Activated T-helper 2 cell treated with anti-CD3 and anti-CD28 coated beads, Interferon-gamma antibody, Interleukin-2, Interleukin-4, amounts not matched to agents 10 μg/mL and 5 μg/mL and 100 μg/mL, durations not matched to agents 14 hours and 24 hours and 36 hours (primary cell): ENCODE results near the gene RNMT. TPM values are rescaled to one million over a fixed set of nuclear protein-coding genes. Genes with fewer than 3 reads are reported as not detected.
"Not testable (repeated sequence)": the region's sequence is repeated elsewhere in the genome, so short reads cannot be mapped to it uniquely, and the experiment has no call there.

Source experiments
- DNase-seq: peaks from one replicate; pipeline ENCODE4 v3.0.0; 2021; ENCODE audit warnings: low spot score
- H3K27ac Mint-ChIP-seq: one replicate; pipeline ENCODE4 v1.8.0; 2021; ENCODE audit warnings: mixed read lengths
- H3K27me3 Mint-ChIP-seq: one replicate; pipeline ENCODE4 v1.8.0; 2021; ENCODE audit warnings: low read depth, mixed read lengths
- H3K36me3 Mint-ChIP-seq: one replicate; pipeline ENCODE4 v1.8.0; 2021; ENCODE audit warnings: low read depth, mixed read lengths
- H3K4me1 Mint-ChIP-seq: one replicate; pipeline ENCODE4 v1.8.0; 2021; ENCODE audit warnings: low read depth, mixed read lengths
- H3K4me3 Mint-ChIP-seq: one replicate; pipeline ENCODE4 v1.8.0; 2021; ENCODE audit warnings: low read depth, mild to moderate bottlenecking, moderate library complexity, mixed read lengths
- H3K9me3 Mint-ChIP-seq: one replicate; pipeline ENCODE4 v1.8.0; 2021; ENCODE audit warnings: mixed read lengths
- intact Hi-C: fragments of 100-400 bp; cut with micrococcal nuclease; formaldehyde crosslinking; loops from one replicate; pipeline ENCODE4 v1.15.1; 2023
- total RNA-seq: library from RNA; stranded (reverse); gene quantifications from 2 replicates; pipeline ENCODE4 v1.2.3, GENCODE V29; 2022

The RNMT gene
- total RNA-seq, 1 donor from 2014 or later = 54.3 TPM

DNA sequence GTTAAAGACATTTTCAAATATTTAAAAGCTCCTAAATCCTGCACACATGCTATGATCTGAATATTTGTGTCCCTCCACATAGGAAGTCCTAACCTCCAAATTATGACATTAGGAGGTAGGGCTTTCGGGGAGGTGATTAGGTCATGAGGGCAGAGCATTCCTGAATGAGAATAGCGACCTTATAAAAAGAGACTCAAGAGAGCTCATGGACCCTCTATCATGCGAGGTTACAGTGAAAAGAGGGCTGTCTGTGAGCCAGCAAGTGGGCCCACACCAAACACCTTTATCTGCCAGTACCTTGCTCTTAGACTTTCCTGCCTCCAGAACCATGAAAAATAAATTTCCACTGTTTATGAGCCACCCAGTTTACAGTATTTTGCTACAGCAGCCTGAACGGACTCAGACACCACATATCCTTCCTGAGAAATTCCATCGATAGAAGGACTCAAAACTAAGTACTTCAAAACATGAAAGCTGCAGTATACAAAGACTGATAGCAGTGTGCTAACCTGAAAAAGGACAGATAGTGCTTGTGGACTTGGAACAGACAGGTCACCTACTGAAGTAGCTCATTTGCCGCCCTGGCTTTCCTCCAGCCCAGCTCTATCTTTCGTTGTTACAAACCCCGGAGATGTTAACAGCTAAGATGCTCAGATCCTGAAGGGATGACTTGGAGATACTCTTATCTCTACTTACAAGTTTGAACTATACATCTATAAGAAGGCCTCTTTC lies 13.9 kb upstream of the RNMT start:
- intact Hi-C loops = no loop called here
- Mint-ChIP-seq H3K27ac (no peak overlapping the region), H3K9me3 (peaks cover 29% of the 10 kb centered on the region), H3K4me1 (peaks cover 2% of the 10 kb centered on the region), H3K36me3 (peaks cover 47% of the 10 kb centered on the region), H3K4me3 (no peak overlapping the region), H3K27me3 (no peaks in the 10 kb centered on the region)
- DNase-seq = no peak

DNA sequence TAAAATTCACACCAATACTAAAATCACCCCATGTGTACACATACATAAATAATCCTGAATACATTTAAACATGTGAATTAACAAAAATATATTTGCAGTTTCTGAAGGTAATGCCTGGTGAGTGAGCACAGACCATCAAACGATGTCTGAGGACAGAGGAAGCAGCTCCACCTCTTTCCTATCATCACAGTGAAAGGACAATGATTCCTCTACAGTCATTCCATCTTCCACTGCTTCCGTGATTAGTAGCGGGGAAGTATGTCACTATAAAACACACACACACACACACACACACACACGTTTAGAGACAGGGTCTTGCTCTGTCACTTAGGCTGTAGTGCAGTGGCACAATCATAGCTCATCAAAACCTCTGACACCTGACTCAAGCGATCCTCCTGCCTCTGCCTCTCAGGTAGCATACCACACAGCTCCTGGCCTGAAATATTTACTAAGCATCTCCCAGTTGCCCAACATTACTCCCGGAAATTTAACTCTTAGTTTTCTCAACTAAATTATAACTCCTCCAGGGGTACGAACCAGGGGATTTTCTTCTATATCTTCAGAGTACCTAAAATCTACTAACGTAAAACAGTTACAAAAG lies 12.9 kb upstream of the RNMT start:
- peaks cover 31% of the 10 kb centered on the region for H3K9me3 Mint-ChIP-seq
- H3K4me3 Mint-ChIP-seq = no peak overlapping the region
- peaks cover 50% of the 10 kb centered on the region for H3K36me3 Mint-ChIP-seq
- peaks cover 4% of the 10 kb centered on the region for H3K4me1 Mint-ChIP-seq
- intact Hi-C loops = no loop called here
- no peak for DNase-seq
- H3K27me3 Mint-ChIP-seq = no peaks in the 10 kb centered on the region
- no peak overlapping the region for H3K27ac Mint-ChIP-seq

DNA sequence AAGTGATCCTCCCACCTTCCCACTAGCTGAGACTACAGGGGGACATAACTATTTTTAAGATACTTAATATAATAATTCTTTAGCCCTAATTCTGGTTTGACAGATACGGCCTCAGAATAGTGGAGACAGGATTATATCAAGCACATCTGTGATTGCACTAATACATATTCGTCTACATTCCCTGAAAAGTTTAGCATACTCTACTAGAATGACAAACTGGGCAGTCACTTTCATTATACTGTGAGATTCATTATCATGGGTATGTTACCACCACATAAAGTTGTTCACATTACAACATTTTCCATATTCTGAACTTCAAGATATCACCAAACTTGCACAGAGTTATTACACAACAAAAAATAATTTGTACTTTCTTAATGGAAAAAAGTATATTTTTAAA lies 11.1 kb upstream of the RNMT start:
- Mint-ChIP-seq H3K27me3 (no peaks in the 10 kb centered on the region), H3K9me3 (peaks cover 29% of the 10 kb centered on the region), H3K27ac (no peak overlapping the region), H3K4me3 (no peak overlapping the region), H3K36me3 (peaks cover 48% of the 10 kb centered on the region), H3K4me1 (peaks cover 4% of the 10 kb centered on the region)
- intact Hi-C loops = no loop called here
- DNase-seq = no peak

DNA sequence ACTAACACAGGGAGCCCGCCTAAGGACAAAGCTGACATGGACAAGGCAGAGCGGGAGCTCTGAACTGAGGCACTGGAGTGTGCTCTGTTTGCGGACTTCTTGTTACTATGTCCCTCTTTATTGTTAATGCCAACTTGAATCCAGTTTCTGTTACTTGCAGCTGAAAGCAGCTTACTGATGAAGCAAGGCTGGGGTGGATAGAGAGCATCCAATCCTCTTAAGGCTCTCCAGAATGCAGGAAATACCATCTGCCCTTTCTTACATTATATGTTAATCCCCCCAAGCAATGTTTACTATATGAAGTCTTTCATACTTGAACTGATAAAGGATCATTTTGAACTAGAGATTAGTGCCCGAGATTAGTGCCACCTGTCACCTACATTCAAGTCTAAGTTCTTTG lies 9.6 kb upstream of the RNMT start:
- Mint-ChIP-seq H3K36me3 (peaks cover 47% of the 10 kb centered on the region), H3K27me3 (no peaks in the 10 kb centered on the region), H3K27ac (no peak overlapping the region), H3K9me3 (peaks cover 21% of the 10 kb centered on the region), H3K4me1 (peaks cover 1% of the 10 kb centered on the region), H3K4me3 (no peak overlapping the region)
- DNase-seq = no peak
- intact Hi-C loops = no loop called here

DNA sequence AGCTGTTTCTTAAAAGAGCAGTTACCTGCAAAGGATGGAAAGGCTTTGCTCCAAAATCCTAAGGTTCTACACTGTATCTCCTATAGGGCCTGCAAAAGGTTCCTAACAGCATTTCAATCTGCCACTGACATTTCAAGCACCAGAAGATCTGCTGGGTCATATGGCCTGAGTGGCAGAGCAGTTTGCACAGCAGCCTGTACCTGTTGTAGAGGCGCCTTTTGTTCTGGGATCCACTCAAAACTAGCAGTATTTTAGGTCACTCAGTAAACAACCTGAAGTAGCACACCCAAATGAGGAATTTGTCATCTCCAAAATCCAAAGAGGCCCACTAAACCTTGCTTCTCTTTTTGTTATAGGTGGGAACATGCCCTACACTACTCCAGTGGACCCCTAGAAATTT lies 6.3 kb upstream of the RNMT start:
- H3K36me3 Mint-ChIP-seq = peaks cover 57% of the 10 kb centered on the region
- peaks cover 17% of the 10 kb centered on the region for H3K4me1 Mint-ChIP-seq
- no peaks in the 10 kb centered on the region for H3K27me3 Mint-ChIP-seq
- no peak for DNase-seq
- intact Hi-C loops = loop anchor here (10.0 kb wide), 1 partner anchor 505 kb away; the partner anchor contains the start of gene LDLRAD4
- H3K4me3 Mint-ChIP-seq = no peak overlapping the region
- H3K9me3 Mint-ChIP-seq = peaks cover 21% of the 10 kb centered on the region
- no peak overlapping the region for H3K27ac Mint-ChIP-seq

DNA sequence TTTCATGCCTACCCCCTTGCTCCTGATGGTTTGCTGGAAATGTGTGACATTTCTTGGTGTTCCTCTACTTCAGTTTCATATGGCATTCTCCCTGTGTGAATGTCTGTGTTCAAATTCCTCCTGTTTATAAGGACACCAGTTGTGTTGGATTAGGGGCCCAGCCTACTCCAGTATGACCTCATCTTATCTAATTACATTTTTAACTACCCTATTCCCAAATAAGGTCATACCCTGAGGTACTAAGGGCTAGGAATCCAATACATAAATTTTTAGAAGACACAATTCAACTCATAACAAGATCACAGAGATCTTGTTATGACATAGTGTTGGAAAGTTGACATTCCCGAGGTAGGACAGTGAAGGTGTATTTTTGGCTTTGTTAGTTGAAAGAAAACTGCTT lies 5.6 kb upstream of the RNMT start:
- intact Hi-C loops = loop anchor here (10.0 kb wide), 1 partner anchor 506 kb away; the partner anchor contains the start of gene LDLRAD4
- Mint-ChIP-seq H3K4me1 (peaks cover 23% of the 10 kb centered on the region), H3K4me3 (no peak overlapping the region), H3K9me3 (peaks cover 21% of the 10 kb centered on the region), H3K36me3 (peaks cover 62% of the 10 kb centered on the region), H3K27me3 (no peaks in the 10 kb centered on the region), H3K27ac (no peak overlapping the region)
- no peak for DNase-seq

DNA sequence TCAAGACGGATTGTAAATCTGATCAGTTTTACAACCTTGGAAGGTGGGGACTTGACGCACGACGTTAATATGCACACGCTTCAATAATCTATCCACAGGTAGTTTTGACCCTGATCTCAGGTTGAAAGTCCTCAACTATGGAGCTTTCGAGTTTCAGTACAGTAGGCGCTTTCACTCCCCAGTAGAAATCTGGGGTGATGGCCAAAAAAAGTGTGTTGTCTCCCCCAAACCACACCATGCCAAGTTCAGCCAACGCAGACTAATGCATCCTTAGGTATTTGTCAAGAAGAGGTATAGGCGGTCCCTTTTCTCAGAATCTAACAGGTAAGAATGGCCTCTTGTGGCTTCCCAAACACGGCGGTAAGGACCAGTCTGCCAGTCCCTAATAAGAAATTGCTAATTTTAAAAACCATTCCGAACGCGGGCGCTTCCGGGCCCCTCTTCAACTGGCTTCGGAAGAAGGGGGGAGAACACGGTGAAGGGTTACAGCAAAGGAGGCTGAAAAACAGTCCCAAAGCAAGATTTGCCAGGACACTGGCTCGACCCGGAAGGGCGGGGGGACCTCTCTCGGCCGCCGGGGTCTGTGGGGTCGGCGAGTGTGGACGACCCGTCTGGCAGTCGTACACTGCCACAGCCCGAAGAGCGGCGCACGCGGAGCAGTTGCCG lies 774 bp upstream of the RNMT start:
- peaks cover 47% of the 10 kb centered on the region for H3K4me1 Mint-ChIP-seq
- peaks cover 5% of the 10 kb centered on the region for H3K9me3 Mint-ChIP-seq
- no peaks in the 10 kb centered on the region for H3K27me3 Mint-ChIP-seq
- DNase-seq = no peak
- intact Hi-C loops = loop anchor here (2.0 to 10.0 kb wide), 6 partner anchors 58 to 843 kb away; partner anchors contain the start of genes LDLRAD4, PTPN2 and SEH1L
- H3K4me3 Mint-ChIP-seq = peak overlapping the region; percentile 88
- H3K36me3 Mint-ChIP-seq = peaks cover 49% of the 10 kb centered on the region
- peak overlapping the region; percentile 70 for H3K27ac Mint-ChIP-seq

DNA sequence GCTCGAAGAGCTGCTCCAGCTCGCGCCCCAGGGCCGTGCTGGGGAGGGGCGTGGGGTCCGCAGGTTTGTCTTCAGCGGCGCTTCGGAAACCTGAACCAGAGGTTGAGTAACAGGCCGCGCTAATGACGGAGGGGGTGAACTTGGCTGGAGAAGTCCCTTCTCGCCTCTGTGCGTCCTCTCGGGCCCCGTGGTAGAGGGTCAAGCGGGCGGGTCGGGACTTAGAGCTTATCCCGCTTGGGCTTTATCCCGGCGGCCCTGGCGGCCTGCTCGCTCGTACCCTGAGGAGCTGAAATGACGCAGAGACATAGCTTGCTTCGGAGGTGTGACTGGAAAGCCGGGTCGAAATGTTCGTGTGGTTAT lies 479 bp downstream of the RNMT start:
- H3K27me3 Mint-ChIP-seq = no peaks in the 10 kb centered on the region
- peak overlapping the region; percentile 88 for H3K4me3 Mint-ChIP-seq
- peaks cover 5% of the 10 kb centered on the region for H3K9me3 Mint-ChIP-seq
- peaks cover 48% of the 10 kb centered on the region for H3K36me3 Mint-ChIP-seq
- peaks cover 51% of the 10 kb centered on the region for H3K4me1 Mint-ChIP-seq
- intact Hi-C loops = loop anchor here (2.0 to 10.0 kb wide), 6 partner anchors 60 to 845 kb away; partner anchors contain the start of genes LDLRAD4, PTPN2 and SEH1L
- peak overlapping the region; percentile 79 for H3K27ac Mint-ChIP-seq
- peak; percentile 32 for DNase-seq

DNA sequence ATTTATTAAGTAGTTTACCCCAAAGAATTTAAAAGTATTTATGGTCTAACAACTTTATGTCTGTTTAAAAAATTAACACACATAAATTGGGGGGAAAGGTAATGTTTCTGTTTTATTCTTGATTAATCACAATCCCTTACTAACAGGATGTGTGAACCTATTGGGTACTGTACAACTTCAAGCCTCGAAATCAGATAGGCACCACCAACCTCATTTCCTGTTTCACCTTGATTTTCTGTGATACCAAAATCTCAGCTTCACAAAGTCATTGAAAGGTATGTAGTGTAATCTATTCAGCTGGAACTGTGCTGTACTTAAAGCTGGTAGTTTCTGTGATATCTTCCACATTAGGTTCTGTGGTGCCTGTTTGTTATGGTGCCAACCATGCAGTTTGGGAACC lies 4.0 kb downstream of the RNMT start:
- Mint-ChIP-seq H3K9me3 (peaks cover 9% of the 10 kb centered on the region), H3K27ac (no peak overlapping the region), H3K4me3 (no peak overlapping the region), H3K36me3 (peaks cover 56% of the 10 kb centered on the region), H3K27me3 (no peaks in the 10 kb centered on the region), H3K4me1 (peaks cover 33% of the 10 kb centered on the region)
- intact Hi-C loops = no loop called here
- no peak for DNase-seq

DNA sequence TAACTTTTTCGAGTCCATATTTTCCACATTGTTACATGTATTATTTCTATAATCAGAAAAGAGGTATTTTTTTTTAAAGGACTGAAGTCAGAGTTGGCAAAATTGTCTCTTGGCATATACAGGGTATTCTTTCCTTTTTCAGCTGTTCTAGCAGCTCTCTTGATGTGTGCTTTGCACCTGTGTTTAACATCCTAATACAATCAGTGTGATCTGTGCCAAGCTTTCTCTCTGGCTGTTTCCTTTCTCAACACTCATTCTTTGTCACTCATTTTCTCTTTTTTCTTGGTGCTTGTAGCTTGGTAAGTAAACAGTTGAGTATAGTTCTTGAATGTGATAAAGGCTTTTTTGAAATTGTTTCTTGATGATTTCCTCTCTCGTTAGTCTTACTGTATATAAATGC lies 9.2 kb downstream of the RNMT start:
- no peak overlapping the region for H3K27ac Mint-ChIP-seq
- H3K4me1 Mint-ChIP-seq = peaks cover 9% of the 10 kb centered on the region
- no peak overlapping the region for H3K4me3 Mint-ChIP-seq
- H3K27me3 Mint-ChIP-seq = no peaks in the 10 kb centered on the region
- H3K9me3 Mint-ChIP-seq = peaks cover 4% of the 10 kb centered on the region
- peaks cover 77% of the 10 kb centered on the region for H3K36me3 Mint-ChIP-seq
- DNase-seq = no peak
- intact Hi-C loops = no loop called here

DNA sequence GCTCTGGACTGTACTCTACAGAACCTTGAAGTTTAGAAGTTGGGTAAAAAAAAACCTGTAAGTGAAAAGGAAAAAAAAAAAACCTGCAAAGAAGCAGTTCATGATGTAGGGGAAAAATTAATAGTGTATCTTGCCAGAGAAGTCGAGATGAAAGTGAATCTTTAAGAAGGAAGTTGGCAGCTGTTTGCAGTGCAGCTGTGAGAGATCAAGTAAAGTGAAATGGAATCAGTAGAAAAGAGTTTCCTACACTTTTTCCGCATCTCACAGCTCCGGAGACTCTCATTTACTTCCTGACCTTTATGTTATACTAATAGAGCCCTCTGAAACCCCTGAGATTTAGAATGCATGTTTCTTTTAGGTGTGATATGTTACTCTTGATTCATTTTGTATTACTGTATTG lies 19.2 kb downstream of the RNMT start:
- no peaks in the 10 kb centered on the region for H3K27me3 Mint-ChIP-seq
- no peak overlapping the region for H3K4me3 Mint-ChIP-seq
- H3K36me3 Mint-ChIP-seq = peaks cover 78% of the 10 kb centered on the region
- H3K27ac Mint-ChIP-seq = no peak overlapping the region
- no peaks in the 10 kb centered on the region for H3K4me1 Mint-ChIP-seq
- no peak for DNase-seq
- no peaks in the 10 kb centered on the region for H3K9me3 Mint-ChIP-seq
- intact Hi-C loops = no loop called here

DNA sequence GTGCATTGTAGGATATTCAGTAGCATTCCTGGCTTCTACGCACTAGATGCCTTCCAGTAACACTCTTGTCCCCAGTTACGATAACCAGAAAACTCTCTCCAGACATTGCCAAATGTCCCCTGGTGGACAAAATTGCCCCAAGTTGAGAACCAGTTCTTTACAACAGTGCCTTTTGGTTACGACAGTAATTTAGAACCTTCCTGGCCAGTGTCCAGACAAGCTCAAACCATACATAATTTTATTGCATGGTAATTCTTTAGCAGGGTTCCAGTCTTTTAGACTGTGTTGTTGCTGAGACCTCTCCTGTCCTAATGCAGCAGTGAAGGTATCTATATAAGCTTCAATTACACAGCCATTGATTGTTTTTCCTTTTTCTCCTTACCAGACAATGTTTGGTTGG lies 20.2 kb downstream of the RNMT start:
- Mint-ChIP-seq H3K9me3 (peaks cover 4% of the 10 kb centered on the region), H3K27me3 (no peaks in the 10 kb centered on the region), H3K36me3 (peaks cover 78% of the 10 kb centered on the region), H3K4me1 (no peaks in the 10 kb centered on the region), H3K27ac (no peak overlapping the region), H3K4me3 (no peak overlapping the region)
- DNase-seq = no peak
- intact Hi-C loops = no loop called here

DNA sequence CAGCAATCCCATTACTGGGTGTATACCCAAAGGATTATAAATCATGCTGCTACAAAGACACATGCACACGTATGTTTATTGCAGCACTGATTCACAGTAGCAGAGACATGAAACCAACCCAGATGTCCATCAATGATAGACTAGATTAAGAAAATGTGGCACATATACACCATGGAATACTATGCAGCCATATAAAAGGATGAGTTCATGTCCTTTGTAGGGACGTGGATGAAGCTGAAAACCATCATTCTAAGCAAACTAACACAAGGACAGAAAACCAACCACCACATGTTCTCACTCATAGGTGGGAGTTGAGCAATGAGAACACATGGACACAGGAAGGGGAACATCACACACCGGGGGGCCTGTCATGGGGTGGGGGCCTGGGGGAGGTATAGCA lies 25.1 kb downstream of the RNMT start:
- DNase-seq, H3K4me3 Mint-ChIP-seq, H3K9me3 Mint-ChIP-seq, H3K27me3 Mint-ChIP-seq, intact Hi-C loops, H3K27ac Mint-ChIP-seq, H3K4me1 Mint-ChIP-seq: not testable (repeated sequence)
- H3K36me3 Mint-ChIP-seq = peaks cover 82% of the 10 kb centered on the region
